NCI-H526 treated with DMSO at 0.1 percent for 48 hours (cell line): Measurements from ENCODE around the gene SPATA16.
"Not testable (repeated sequence)": the region's sequence is repeated elsewhere in the genome, so short reads cannot be mapped to it uniquely, and the experiment has no call there.

Experiments used
- DNase-seq: peaks from one replicate; lab custom pipeline; 2025; lab: John Stamatoyannopoulos, UW

SPATA16 gene

GRCh38 chr3:173140986-173141385 lies at the start of gene SPATA16:
Gene SPATA16, minus strand, starts transcription at chr3:173141235. Its CDS starts 23,504 bp downstream, at chr3:173117731.
- no peak for DNase-seq

- DNase-seq, result not testable (repeated sequence)
These were observed 42.0 kb upstream of the SPATA16 start for GRCh38 chr3:173183022-173183421.

GRCh38 chr3:173173652-173174051 lies 32.6 kb upstream of the SPATA16 start:
- no peak for DNase-seq

- not testable (repeated sequence) for DNase-seq
These were observed 18.1 kb upstream of the SPATA16 start for GRCh38 chr3:173159139-173159538.

- DNase-seq, result not testable (repeated sequence)
These were observed 15.5 kb upstream of the SPATA16 start for GRCh38 chr3:173156533-173156932.

GRCh38 chr3:173153631-173154030 lies 12.6 kb upstream of the SPATA16 start:
- DNase-seq, result no peak

GRCh38 chr3:173139420-173139819 lies 1.6 kb downstream of the SPATA16 start:
- DNase-seq, result no peak

- DNase-seq, result no peak
These were observed 3.0 kb downstream of the SPATA16 start for GRCh38 chr3:173138026-173138425.

- DNase-seq, result no peak
These were observed 6.0 kb downstream of the SPATA16 start for GRCh38 chr3:173135059-173135458.

GRCh38 chr3:173128633-173129032 lies 12.4 kb downstream of the SPATA16 start:
- DNase-seq, result no peak

GRCh38 chr3:173111321-173111720 lies 29.7 kb downstream of the SPATA16 start:
- DNase-seq, result no peak

- no peak for DNase-seq
These were observed 31.9 kb downstream of the SPATA16 start for GRCh38 chr3:173109143-173109542.

- no peak for DNase-seq
These were observed 37.6 kb downstream of the SPATA16 start for GRCh38 chr3:173103469-173103868.

GRCh38 chr3:173098959-173099358 lies 42.1 kb downstream of the SPATA16 start:
- no peak for DNase-seq

GRCh38 chr3:173096994-173097785 lies 43.8 kb downstream of the SPATA16 start:
- DNase-seq, result no peak

- no peak for DNase-seq
These were observed 44.9 kb downstream of the SPATA16 start for GRCh38 chr3:173096140-173096539.

GRCh38 chr3:173092038-173092437 lies 49.0 kb downstream of the SPATA16 start:
- DNase-seq, result no peak

GRCh38 chr3:173090492-173090891 lies 50.5 kb downstream of the SPATA16 start:
- DNase-seq, result no peak

GRCh38 chr3:173089283-173089682 lies 51.8 kb downstream of the SPATA16 start:
- no peak for DNase-seq

GRCh38 chr3:173078525-173078924 lies 62.5 kb downstream of the SPATA16 start:
- DNase-seq, result no peak

GRCh38 chr3:173066044-173067004 lies 74.7 kb downstream of the SPATA16 start:
- DNase-seq, result no peak

- no peak for DNase-seq
These were observed 75.5 kb downstream of the SPATA16 start for GRCh38 chr3:173065543-173065981.

GRCh38 chr3:173064631-173065030 lies 76.4 kb downstream of the SPATA16 start:
- no peak for DNase-seq
